H9 (cell line): Measurements from ENCODE around the gene CDH13. TPM values are rescaled to one million over a fixed set of nuclear protein-coding genes. Genes with fewer than 3 reads are reported as not detected.

ENCODE experiments used
- DNase-seq: peaks from one replicate; pipeline ENCODE4 v3.0.0-alpha.2; 2017
- H2AFZ ChIP-seq: one replicate; pipeline ENCODE4 v1.6.1; 2013; ENCODE audit warnings: mild to moderate bottlenecking, low read length, control low read depth, moderate library complexity
- H2AK5ac ChIP-seq: 2 replicates; pipeline ENCODE4 v1.6.1; 2013; ENCODE audit warnings: low read length, control low read depth, mixed read lengths; ENCODE audit not compliant: insufficient read length
- H2BK120ac ChIP-seq: one replicate; pipeline ENCODE4 v1.6.1; 2013; ENCODE audit warnings: low read depth, mild to moderate bottlenecking, low read length, control low read depth, inconsistent platforms; ENCODE audit not compliant: poor library complexity, severe bottlenecking
- H2BK12ac ChIP-seq: 2 replicates; pipeline ENCODE4 v1.6.1; 2013; ENCODE audit warnings: low read length, control low read depth, mixed read lengths, low read depth; ENCODE audit not compliant: insufficient read length
- H2BK15ac ChIP-seq: 2 replicates; pipeline ENCODE4 v1.6.1; 2013; ENCODE audit warnings: low read depth, low read length, control low read depth
- H2BK20ac ChIP-seq: one replicate; pipeline ENCODE4 v1.6.1; 2013; ENCODE audit warnings: low read depth, mild to moderate bottlenecking, low read length, control low read depth, inconsistent platforms; ENCODE audit not compliant: poor library complexity, severe bottlenecking
- H2BK5ac ChIP-seq: 2 replicates; pipeline ENCODE4 v1.6.1; 2013; ENCODE audit warnings: low read length, control low read depth, mixed read lengths; ENCODE audit not compliant: insufficient read length
- H3K14ac ChIP-seq: 2 replicates; pipeline ENCODE4 v1.6.1; 2013; ENCODE audit warnings: low read length, control low read depth; ENCODE audit not compliant: insufficient read depth
- H3K18ac ChIP-seq: 2 replicates; pipeline ENCODE4 v1.6.1; 2013; ENCODE audit warnings: low read depth, mild to moderate bottlenecking, mixed read lengths, low read length, control low read depth; ENCODE audit not compliant: insufficient read length
- H3K23ac ChIP-seq: 2 replicates; pipeline ENCODE4 v1.6.1; 2013; ENCODE audit warnings: low read length, control low read depth, mixed read lengths, low read depth; ENCODE audit not compliant: insufficient read length
- H3K23me2 ChIP-seq: 2 replicates; pipeline ENCODE4 v1.6.1; 2013; ENCODE audit warnings: low read depth, mild to moderate bottlenecking, mixed read lengths, low read length, control low read depth; ENCODE audit not compliant: insufficient read length, poor library complexity, severe bottlenecking
- H3K27ac ChIP-seq: 2 replicates; pipeline ENCODE4 v1.5.1; 2013; ENCODE audit warnings: low read length, control low read depth, mixed read lengths, low read depth; ENCODE audit not compliant: insufficient read length
- H3K27me3 ChIP-seq: 2 replicates; pipeline ENCODE4 v1.6.1; 2013; ENCODE audit warnings: low read length, control low read depth, inconsistent platforms; ENCODE audit not compliant: insufficient read depth
- H3K4ac ChIP-seq: 2 replicates; pipeline ENCODE4 v1.6.1; 2013; ENCODE audit warnings: low read depth, mild to moderate bottlenecking, control low read depth, inconsistent platforms, low read length, moderate library complexity
- H3K4me1 ChIP-seq: 2 replicates; pipeline ENCODE4 v1.6.1; 2013; ENCODE audit warnings: low read length, control low read depth, inconsistent platforms; ENCODE audit not compliant: insufficient read depth
- H3K4me2 ChIP-seq: 2 replicates; pipeline ENCODE4 v1.6.1; 2013; ENCODE audit warnings: low read length, control low read depth, mixed read lengths; ENCODE audit not compliant: insufficient read length, insufficient read depth
- H3K56ac ChIP-seq: 2 replicates; pipeline ENCODE4 v1.6.1; 2013; ENCODE audit warnings: low read depth, mild to moderate bottlenecking, mixed read lengths, low read length, control low read depth; ENCODE audit not compliant: insufficient read length
- H3K79me1 ChIP-seq: 2 replicates; pipeline ENCODE4 v1.6.1; 2013; ENCODE audit warnings: low read depth, mild to moderate bottlenecking, moderate library complexity, low read length, control low read depth, inconsistent platforms; ENCODE audit not compliant: insufficient read depth, poor library complexity, severe bottlenecking
- H3K79me2 ChIP-seq: 2 replicates; pipeline ENCODE4 v1.6.1; 2013; ENCODE audit warnings: low read length, control low read depth, inconsistent platforms; ENCODE audit not compliant: insufficient read depth
- H3K9ac ChIP-seq: 2 replicates; pipeline ENCODE4 v1.6.1; 2013; ENCODE audit warnings: low read length, control low read depth, mixed read lengths; ENCODE audit not compliant: insufficient read length; ENCODE audit errors: extremely low read depth
- H3K9me3 ChIP-seq: one replicate; pipeline ENCODE4 v1.6.1; 2013; ENCODE audit warnings: low read depth, low read length, inconsistent platforms; ENCODE audit not compliant: control insufficient read depth
- H3T11ph ChIP-seq: one replicate; pipeline ENCODE4 v1.6.1; 2013; ENCODE audit warnings: mild to moderate bottlenecking, low read length, control low read depth, inconsistent platforms
- H4K20me1 ChIP-seq: one replicate; pipeline ENCODE4 v1.6.1; 2013; ENCODE audit not compliant: control insufficient read depth, insufficient read length, insufficient read depth
- H4K5ac ChIP-seq: 2 replicates; pipeline ENCODE4 v1.6.1; 2013; ENCODE audit warnings: low read depth, mild to moderate bottlenecking, mixed read lengths, low read length, control low read depth; ENCODE audit not compliant: insufficient read length
- H4K8ac ChIP-seq: replicated peaks from 2 replicates; pipeline ENCODE4 v1.6.1; 2013; ENCODE audit warnings: low read length, control low read depth, mixed read lengths, low read depth; ENCODE audit not compliant: insufficient read length
- H4K91ac ChIP-seq: 2 replicates; pipeline ENCODE4 v1.6.1; 2013; ENCODE audit warnings: low read depth, mild to moderate bottlenecking, moderate library complexity, mixed read lengths, low read length, control low read depth; ENCODE audit not compliant: insufficient read length
- H3K27ac Mint-ChIP-seq, 3 experiments: 2 replicates in 2 of 3; 3 replicates in 1 of 3; pipeline ENCODE4 v1.8.0; 2020 to 2021; ENCODE audit warnings: mixed read lengths in 3 of 3, mild to moderate bottlenecking in 1 of 3, moderate library complexity in 1 of 3
- H3K27me3 Mint-ChIP-seq: 2 replicates; pipeline ENCODE4 v1.8.0; 2021; ENCODE audit warnings: low read depth, mild to moderate bottlenecking, moderate library complexity, mixed read lengths
- H3K36me3 Mint-ChIP-seq, 3 experiments: 2 replicates in 2 of 3; 3 replicates in 1 of 3; pipeline ENCODE4 v1.8.0; 2020 to 2021; ENCODE audit warnings: low read depth in 3 of 3, mixed read lengths in 3 of 3; ENCODE audit not compliant: insufficient read depth in 1 of 3
- H3K4me1 Mint-ChIP-seq, 2 experiments: 2 replicates each; pipeline ENCODE4 v1.8.0; 2020; ENCODE audit warnings: mixed read lengths in 2 of 2
- H3K4me3 Mint-ChIP-seq, 2 experiments: 2 replicates in 1 of 2; 3 replicates in 1 of 2; pipeline ENCODE4 v1.8.0; 2020 to 2021; ENCODE audit warnings: mild to moderate bottlenecking in 2 of 2, mixed read lengths in 2 of 2, moderate library complexity in 1 of 2
- H3K9me3 Mint-ChIP-seq, 2 experiments: 2 replicates in 1 of 2; 3 replicates in 1 of 2; pipeline ENCODE4 v1.8.0; 2020; ENCODE audit warnings: mild to moderate bottlenecking in 2 of 2, mixed read lengths in 2 of 2, moderate library complexity in 1 of 2
- CTCF ChIP-seq: fragments of 200-600 bp; sonication (generic); conservative IDR thresholded peaks from 3 replicates; pipeline ENCODE4 v1.8.0; 2021; ENCODE audit warnings: antibody characterized with exemption, mild to moderate bottlenecking
- WGBS: extraction: QIAGEN DNeasy Blood & Tissue Kit; methylation state at CpG from one replicate; pipeline ENCODE4 v1.1.7; 2013; ENCODE audit warnings: missing lambda C conversion rate, low lambda C conversion rate, mixed read lengths; ENCODE audit not compliant: insufficient read length; ENCODE audit errors: extremely low coverage; 5-methylcytosine and 5-hydroxymethylcytosine counted together
- total RNA-seq: library from RNA; stranded (reverse); gene quantifications from 2 replicates; pipeline ENCODE4 v1.2.1, GENCODE V29; 2021

CDH13 gene
- total RNA-seq, 1 experiment from 2014 or later: 1.5 TPM

- no peaks in the 10 kb centered on the region for H3K4me1 ChIP-seq
- no peak overlapping the region for H2BK120ac ChIP-seq
- H3K23me2 ChIP-seq: no peaks in the 10 kb centered on the region
- H3K4me3 Mint-ChIP-seq: no peak overlapping the region
- H4K91ac ChIP-seq: no peak overlapping the region
- H3K27me3 ChIP-seq: no peaks in the 10 kb centered on the region
- H2BK5ac ChIP-seq: no peak overlapping the region
- H4K5ac ChIP-seq: no peak overlapping the region
- no peaks in the 10 kb centered on the region for H4K20me1 ChIP-seq
- H2BK12ac ChIP-seq: no peak overlapping the region
- H3K4me2 ChIP-seq: no peak overlapping the region
- WGBS: no CpG with 5 or more reads among the region's 12 CpGs
- H3K4ac ChIP-seq: no peak overlapping the region
- H2AK5ac ChIP-seq: no peak overlapping the region
- H3K4me1 Mint-ChIP-seq: no peaks in the 10 kb centered on the region
- H3K9me3 Mint-ChIP-seq: no peaks in the 10 kb centered on the region
- H4K8ac ChIP-seq: no peak overlapping the region
- H3T11ph ChIP-seq: no peak overlapping the region
- H3K27me3 Mint-ChIP-seq: peaks cover 3% of the 10 kb centered on the region; the same call in 1 of the 2 replicates
- no peak overlapping the region for H3K56ac ChIP-seq
- no peaks in the 10 kb centered on the region for H3K79me2 ChIP-seq
- no peak overlapping the region for H3K18ac ChIP-seq
- H3K14ac ChIP-seq: no peak overlapping the region
- DNase-seq: no peak
- no peak overlapping the region for H2BK20ac ChIP-seq
- H3K9me3 ChIP-seq: no peaks in the 10 kb centered on the region
- no peak overlapping the region for H2AFZ ChIP-seq
- no peak overlapping the region for H2BK15ac ChIP-seq
- H3K27ac ChIP-seq: no peak overlapping the region
- no peak overlapping the region for H3K9ac ChIP-seq
- H3K79me1 ChIP-seq: no peaks in the 10 kb centered on the region
- TF ChIP-seq CTCF: no peak
- H3K36me3 Mint-ChIP-seq: no peaks in the 10 kb centered on the region
- H3K23ac ChIP-seq: no peak overlapping the region
- H3K27ac Mint-ChIP-seq: peak overlapping the region in 1 of 3 experiments; percentile 38; a peak in 1 of 7 replicates
Observed at GRCh38 chr16:83449861-83450260, 823.1 kb downstream of the CDH13 start.
